ENCODE measurements around the gene LHX4.

Gene LHX4

DNA sequence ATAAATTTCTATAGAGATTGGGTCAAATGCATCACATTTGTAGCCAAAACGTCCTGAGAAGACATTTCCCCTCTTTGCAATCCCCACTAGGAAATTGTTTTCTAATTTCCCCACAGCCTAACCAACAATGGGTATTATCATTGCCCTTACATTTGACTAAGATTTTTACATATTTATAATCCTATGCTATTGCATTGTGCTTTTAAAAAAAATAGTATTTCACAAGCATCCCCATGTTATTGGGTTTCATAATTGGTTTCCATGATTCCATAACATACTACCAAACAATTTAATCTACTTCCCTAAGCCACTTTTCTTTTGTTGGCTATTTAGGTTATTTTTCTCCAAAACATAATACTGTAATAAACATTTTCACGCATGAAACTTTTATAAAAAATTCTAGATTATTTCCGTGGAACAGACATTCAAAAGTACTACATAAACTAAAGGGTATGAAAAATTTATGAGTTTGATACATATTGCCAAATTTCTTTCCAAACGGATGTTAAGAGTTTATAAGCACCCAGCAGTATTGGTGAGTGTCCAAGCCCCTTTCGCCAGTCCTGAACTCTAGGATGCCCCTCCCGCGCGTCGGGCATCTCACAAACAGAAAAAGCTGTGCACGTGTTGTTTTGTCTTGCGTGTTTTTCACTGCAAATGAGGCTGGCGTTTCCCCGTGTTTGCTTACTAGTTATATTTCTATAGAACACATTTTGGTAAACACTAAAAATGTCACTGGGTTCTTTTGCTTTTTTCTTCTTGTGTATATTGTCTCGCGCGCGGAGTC is 2.0 kb upstream of the LHX4 start:
- no peak for DNase-seq (ENCODE audit: low spot score)

DNA sequence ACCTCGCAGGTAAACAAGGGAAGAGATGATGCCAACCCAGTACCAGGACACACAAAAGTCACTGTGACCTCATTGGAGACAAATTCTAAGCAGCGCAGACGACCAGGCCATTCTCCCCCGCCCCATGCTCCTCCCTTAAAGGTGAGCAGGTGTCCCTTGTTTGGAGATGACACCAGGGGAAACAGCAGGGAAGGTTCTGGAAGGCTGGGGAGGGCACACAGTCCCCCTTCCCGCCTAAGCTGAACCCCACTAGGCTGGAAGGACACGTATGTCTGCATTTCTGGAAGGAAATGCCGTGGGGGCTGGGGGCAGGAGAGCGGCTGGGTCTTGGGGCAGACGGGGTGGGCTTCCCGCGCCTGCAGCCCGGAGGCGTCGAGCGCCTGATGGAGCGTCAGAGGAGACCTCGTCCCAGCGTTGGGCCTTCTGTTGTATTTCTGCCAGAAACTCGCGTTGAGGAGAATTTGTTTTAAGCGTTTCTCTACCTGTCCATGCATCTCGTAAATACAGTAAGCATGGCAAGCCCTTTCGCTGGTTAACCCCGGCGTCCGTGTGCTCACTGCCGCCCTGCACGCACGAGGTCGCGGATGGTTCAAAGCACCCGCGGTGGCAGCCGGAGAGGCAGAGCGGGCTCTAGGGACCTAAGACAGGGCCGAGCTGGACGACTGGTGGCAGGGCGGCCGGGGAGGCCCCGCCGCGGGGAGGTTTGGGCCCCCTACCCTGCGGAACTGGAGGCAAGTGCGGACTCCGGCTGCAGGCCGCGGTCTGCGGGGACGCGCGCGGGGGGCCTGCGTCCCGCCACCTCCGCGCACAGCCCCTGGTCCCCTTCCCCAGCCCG is 1.2 kb upstream of the LHX4 start:
- DNase-seq (ENCODE audit: low spot score) = peak; percentile 50

DNA sequence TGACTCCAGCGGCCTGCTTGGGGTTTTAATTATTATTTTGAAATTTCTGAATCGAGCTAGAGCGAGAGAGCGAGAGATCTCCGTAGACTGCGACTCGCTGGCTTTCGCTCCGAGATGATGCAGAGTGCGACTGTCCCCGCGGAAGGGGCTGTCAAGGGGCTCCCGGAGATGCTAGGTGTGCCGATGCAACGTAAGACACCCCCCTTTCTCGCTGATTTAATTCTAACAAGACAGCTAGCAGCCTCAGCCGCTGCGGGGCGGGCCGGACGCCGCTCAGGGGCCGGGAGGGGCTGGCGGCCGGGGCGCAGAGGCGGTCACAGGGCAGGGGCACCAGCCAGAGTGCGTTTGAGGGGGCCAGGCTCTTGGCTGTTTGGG is 339 bp downstream of the LHX4 start:
- peak; percentile 46 for DNase-seq (ENCODE audit: low spot score)

DNA sequence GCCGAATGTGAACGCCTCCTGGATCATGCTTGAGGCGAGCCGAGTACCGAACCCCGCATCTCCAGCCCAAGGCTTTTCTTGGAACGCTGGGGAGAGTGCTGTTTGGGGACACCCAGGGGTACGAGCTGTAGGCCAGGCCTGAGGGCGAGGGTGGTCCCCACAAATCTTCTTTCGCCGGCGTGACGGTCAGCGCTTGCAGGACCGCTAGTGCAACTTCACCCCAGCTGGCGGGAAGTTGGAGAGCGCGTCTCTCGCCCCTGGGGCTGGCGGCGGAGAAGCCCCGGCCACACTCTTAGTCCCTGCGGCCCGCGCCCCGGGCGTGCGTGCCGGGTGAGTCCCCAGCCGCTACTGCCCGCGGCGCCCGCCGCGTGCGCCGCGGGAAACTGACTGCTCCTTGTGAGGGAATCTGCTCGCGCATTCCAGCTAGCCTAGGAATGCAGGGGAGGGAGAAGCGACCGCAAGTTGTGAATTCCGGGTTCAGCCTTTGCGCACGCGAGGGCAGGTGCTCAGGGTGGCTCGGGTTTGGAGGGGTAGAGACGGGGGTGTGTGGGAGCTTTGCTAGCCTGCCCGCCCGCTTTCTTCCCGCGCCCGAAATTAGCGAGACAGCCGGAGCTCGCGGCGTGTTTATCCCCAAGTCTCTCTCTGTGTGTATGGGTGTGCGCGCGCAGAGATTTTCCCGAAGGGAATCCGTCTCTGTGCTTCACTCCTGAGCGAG is 884 bp downstream of the LHX4 start:
- peak; percentile 24 for DNase-seq (ENCODE audit: low spot score)

DNA sequence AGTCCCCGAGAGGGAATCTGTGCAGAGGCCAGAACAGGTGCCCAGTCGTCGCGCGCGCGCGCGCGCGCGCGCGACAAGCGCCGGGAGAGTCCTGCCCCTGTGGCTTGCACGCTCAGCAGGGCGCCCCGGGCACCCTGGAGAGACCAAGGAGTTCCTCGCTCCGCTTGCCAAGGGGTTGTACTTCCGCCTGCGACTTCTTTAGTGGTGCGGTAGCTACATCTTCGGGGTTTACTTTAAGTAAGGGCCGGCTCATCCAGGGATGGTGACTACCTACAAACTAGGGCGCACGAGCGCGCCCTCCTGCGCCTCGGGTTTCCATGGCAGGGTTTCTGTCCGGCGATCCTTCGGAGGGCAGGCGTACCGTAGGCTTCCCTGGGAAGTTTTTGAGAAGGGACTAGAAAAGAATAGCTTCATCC is 1.4 kb downstream of the LHX4 start:
- DNase-seq (ENCODE audit: low spot score) = peak; percentile 63

DNA sequence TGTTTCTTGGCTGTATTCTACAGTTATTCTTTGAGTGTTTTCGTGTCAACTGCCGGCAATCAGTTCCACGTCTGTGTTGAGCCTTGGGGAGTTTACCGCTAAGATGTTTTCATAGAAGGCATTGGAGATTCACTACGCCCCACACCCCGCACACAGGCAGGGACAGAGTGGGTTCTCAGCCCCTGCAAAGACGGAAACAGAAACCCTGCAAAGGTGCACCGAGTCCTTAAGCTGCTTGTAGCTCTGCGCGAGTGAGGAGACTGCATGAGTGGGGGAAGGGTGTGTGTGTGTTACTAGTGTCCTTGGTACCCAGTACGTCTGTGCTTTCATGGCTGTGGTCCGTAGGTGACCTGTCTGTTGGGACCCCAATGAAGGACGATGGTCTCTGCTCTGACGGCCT is 1.9 kb downstream of the LHX4 start:
- no peak for DNase-seq (ENCODE audit: low spot score)

DNA sequence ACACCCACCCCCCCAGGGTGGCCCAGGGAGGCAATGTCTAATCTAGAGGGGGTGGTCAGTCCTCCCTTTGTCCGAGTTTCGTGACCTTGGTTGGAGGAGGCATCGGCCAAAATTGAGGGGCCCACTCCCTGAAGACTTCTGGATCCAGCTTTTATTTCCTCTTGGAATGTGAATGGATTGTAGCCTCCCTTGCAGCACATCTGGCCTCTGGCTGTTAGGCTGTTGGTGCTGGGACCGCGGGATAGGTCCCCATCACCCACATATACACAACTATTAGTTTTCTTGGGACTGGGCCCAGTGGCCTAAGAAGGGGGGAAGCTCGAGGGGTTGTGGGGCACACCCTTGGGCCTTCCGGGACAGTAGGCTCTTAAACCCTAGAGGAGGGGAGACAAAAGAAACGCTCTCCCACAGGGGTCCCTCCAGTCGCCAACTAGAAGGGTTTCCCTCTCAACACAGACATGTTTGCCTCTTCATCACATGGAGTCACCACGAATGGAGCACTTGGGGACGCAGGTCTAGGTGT is 2.5 kb downstream of the LHX4 start:
- no peak for DNase-seq (ENCODE audit: low spot score)

DNA sequence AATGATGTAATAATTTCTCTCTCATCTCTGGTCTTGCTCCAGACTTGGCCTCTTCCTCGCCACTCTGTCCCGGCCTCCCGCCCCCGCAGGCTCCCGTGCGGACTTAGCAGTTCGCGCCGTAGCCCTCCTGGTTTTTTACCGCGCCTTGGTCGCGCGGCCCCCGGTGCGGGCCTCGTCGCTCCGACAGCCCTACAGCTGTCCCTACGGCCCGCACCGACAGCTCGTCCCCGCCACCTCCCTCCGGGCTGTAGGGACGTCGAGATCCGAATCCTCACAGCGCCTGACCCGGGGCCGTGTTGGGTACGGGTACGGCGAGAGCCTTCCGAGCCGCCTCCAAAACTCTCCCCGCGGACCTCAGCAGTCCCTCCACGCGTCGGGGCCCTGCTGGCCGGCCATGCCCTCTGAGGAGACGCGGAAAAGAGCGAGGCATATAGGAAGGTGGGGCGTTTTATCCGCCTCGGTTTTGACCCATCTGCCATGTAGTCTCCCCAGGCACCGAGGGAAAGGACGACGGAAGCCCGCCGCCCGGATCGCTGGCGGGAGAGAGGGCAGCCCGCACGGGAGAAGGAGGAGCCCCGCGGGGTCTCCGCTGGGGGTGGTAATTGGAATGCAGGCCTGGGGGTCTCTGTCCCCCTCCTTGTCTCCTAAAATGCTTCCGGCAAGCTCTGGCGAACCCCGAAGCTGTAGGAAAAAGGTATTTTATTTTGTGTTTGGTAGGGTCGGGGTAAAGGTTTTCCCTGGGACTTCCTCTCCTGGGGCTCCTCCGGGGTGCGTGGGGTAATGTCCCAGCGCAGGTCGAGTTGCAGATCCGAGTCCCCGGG is 3.3 kb downstream of the LHX4 start:
- DNase-seq (ENCODE audit: low spot score) = no peak

DNA sequence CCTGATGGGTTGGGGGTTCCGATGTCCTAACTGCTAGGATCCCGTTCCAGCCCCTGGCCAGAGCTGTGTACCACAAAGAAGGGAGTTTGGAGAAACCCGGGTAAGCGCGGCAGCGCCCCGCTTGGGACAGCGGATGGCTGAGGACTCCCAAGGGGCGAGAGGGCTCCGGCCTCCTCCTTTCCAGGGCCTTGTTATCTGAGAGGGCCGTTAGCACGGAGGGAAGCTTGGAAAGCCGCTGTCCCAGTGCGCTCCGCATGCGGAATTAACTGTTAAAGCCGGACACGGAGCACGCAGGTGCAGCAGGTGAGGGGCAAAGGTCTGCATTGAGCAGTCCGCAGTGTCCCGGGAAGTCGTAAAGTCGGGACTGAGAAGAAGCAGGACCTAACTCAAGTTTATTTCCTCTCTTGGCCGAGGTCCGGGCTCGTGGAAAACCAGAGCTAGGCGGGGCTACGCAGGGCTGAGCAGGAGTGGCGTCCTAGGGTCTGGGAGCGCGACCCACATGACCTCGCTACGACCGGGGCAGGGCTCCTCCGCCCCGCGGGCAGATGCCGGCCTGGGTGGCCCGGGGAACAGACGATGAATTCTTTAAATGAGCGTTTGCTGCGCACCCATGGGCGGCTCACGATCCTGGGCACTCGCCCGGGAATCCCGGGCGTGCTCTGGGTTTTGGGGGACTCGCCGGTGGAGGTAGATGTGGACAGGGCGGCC is 4.5 kb downstream of the LHX4 start:
- no peak for DNase-seq (ENCODE audit: low spot score)

DNA sequence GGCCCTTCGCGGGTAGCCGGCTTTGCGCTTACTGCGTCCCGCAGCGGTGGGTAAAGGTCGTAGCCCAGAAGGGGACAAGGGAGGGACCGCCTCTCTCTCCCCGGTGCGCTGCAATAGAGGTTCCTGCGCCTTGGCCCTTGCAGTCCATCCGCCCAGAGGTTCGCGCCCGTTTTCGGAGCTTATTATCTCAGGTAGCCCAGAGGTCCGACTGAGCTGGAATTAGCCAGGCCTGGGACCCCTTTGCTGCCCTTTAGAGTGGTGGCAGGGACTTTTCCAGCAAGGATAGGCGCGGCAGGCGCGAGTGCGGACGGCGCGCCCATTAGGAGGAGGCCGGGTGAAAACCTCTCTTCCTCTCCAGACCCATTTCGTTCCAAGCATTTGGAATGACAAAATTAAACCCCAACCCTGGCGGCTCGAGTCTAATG is 5.0 kb downstream of the LHX4 start:
- no peak for DNase-seq (ENCODE audit: low spot score)

DNA sequence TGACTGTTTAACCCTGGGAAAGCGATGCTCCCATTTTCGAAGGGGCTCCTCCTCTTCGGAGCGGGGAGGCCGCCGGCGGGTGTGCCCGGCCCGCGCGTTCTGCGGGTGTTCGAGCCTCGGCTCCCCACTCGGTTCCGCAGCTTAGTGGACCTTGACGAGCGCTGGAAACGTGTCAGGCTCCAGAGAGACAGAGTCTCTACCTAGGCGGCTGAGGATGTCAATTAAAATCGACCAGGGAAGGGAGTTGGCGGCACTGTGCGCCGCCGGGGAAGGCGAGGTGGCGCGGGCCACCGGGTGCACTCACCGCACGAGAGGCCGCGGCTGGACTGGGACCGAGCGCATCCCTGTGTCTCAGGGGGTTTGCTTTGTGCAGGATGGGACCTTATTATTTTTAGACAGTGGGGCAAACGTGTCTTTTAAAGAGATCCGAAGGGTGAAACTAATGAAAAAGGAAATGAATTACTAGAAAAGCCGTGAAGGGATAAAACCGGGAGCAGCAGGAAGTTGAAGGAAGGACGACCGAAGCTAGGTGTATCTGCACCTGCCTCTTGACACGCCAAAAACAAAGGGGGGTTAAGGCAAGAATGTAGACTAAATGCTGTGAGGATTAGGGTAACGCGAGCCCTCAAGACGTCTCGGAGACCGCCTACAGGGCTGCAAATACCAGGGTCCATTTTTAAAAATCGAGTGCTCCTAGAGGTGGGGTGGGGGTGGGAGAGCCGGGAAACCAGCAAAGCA is 5.6 kb downstream of the LHX4 start:
- DNase-seq (ENCODE audit: low spot score) = no peak

DNA sequence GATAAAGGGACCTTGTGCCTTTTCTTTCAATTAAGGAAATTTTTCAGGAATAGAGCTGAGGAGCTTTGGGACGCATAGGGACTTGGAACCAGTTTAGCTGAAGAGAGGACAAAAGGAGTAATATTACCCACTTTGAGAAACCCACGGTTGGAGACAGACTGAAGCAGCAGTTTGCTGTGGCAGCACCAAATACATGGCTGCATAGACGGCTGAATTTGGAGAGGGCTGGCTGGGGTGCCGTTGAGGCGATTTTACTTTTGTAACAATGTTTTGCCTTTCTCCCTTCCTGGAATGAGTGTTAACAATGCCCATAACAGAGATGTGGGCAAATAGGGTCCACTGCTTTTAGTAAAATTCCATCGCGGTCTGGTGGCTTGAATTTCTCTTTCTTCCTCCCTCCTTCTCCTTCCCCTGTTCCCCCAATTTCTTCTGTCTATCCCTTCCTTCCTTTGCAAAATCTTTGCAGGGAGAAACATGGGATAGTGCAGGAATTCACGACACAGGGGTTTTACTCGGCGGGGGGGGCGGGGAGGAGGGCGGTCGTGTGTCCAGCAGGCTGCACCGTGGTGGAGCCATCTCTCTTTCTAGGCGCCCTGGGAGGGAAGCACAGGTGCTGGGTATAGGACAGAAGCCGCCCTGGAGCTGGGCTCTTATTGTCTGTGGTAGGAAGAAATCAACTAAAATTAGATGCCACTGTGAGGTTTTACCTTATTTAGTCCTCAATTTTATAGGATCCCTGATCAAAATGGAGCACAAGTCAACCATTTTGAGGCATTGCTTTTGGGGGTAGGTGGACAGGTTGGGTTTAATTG is 6.8 kb downstream of the LHX4 start:
- DNase-seq (ENCODE audit: low spot score) = no peak

DNA sequence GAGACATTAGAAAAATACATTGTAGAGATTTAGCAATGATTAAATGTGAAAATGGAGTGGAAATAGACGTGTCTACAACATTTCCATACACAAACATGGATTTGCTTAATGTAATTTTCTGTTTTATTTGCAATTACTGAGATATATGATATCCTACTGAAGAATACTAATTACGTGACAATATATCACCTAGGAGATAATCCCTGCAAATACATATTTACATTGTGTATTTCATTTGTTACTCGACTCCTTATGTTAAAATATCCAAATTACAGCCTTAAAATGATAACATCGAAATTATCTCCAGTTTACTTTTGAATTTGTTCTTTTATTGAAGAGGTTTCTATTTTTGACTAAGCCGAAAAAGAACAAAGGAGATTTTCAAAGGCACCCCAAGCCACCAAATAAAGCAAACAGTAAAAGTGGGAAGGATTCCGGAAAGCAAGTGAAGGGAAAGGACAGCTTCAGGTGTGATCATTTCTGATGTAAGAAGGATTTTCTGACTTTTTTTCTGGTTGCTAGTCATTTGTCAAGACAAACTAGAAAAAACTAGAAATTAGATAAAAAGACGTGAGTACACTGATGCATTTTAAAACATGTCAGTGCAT is 7.9 kb downstream of the LHX4 start:
- no peak for DNase-seq (ENCODE audit: low spot score)

DNA sequence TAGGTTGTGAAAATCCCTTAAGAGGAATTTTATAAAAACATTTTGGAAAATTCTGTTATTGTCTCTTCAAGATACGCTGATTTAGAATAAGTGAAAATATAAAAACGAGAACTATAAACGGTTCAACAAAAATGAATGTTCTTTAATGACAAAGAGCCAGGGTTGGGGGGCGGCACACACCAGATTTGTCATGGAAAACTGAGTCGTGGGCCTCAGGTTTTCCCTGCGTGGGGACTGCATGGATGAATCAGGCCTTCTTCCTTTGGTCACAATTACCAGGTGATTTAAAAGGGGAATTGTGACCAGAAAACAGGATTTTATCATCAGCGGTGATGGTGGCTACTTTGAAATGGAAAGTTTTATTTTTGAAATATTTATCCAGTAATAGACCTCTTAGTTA is 8.6 kb downstream of the LHX4 start:
- no peak for DNase-seq (ENCODE audit: low spot score)

DNA sequence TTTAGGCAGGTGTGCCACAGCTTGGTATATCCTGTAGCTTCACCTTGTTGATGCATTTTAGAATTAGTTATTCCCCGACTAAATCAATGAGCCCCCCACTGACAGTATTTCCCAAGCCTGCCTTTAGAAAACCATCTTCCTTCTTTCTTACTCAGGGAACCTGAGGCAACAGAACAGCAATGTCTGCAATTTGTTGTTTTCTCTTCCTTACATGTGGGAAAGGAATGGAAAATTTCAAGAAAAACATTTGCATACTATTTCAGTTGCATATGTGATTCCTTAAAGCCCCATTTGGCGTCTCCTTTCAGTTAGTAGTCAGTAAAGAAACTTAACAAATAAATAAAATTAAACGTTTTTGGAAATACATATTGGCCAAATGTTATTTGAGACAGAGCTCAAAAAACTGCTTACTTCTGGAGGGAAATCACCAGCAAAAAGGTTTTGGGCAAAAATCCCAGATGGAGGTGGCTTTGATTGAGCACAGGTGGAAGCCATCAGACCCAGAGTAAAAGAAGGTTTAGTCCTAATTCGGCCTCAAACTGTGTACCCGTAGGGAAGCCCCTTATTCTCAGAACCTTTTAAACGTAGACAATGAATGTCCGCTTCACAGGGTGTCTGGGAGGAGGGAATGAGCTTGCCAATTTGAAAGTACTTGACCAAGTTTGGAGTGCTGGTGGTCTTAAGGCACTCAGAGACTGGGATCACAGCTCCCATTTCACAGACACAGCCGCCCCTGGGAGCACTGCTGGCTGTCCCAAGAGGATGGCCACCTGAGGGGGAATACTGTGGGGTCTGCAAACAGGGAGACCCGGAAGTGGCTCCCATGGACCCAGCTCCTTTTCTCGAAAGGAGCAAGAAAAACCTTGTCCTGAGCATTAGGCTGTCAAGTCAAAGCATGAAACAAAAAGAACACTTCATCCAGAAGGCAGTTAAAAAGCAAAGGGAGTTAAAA is 9.4 kb downstream of the LHX4 start:
- no peak for DNase-seq (ENCODE audit: low spot score)

DNA sequence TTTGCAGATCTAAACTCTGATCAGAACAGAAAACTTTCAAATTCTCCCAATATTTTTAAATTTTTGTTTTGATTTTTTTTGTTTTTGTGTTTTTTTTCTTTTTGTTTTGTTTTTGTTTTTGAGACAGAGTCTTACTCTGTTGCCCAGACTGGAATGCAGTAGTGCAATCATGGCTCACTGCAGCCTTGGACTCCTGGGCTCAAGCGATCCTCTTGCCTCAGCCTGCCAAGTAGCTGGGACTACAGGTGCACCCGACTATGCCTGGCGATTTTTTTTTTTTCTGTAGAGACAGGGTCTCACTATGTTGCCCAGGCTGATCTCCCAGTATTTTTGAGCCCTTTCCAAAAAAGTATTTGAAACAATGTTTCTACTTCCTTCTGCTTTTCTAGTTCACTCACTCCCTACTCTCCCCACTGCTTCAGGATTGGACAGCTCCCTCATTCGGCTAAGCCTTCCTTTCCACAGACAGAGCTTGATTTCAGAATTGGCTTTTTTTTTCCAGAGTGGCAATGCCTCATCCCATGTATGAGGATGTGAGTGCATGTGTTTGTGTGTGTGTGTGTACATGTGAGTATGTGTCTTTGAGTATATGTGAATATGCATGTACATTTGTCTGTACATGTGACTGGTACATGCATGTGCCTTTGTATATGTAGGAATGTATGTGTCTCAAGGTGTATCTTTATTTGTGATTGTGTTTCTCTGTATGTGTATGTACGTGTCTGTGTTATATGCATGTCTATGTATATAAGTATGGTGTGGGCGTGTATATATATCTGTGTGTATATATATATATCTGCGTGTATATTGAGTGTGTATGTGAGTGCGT is 11.9 kb downstream of the LHX4 start:
- DNase-seq (ENCODE audit: low spot score) = no peak
